ENCODE measurements around the gene ZPR1.
"Not testable (repeated sequence)": the region's sequence is repeated elsewhere in the genome, so short reads cannot be mapped to it uniquely, and the experiment has no call there.

ZPR1 gene

GRCh38 chr11:116808262-116809175 lies 20.7 kb upstream of the ZPR1 start:
- no peaks in the 10 kb centered on the region for H3K27me3 ChIP-seq (ENCODE audit: insufficient read depth, low read depth, severe bottlenecking)
- no peaks in the 10 kb centered on the region for H3K9me3 ChIP-seq (ENCODE audit: severe bottlenecking)
- TF ChIP-seq CTCF (IDR thresholded peaks at IDR 0.05; ENCODE audit: low read depth, low read length): no peak
- no peak overlapping the region for H3K4me3 ChIP-seq (ENCODE audit: low read depth, low read length)
- H3K36me3 ChIP-seq: no peaks in the 10 kb centered on the region
- no peak overlapping the region for H3K27ac ChIP-seq
- no peak for DNase-seq

GRCh38 chr11:116807601-116808261 lies 19.9 kb upstream of the ZPR1 start:
- no peak for DNase-seq
- no peak overlapping the region for H3K27ac ChIP-seq

GRCh38 chr11:116804001-116804400 lies 16.2 kb upstream of the ZPR1 start:
- no peak for TF ChIP-seq CTCF (IDR thresholded peaks at IDR 0.05; ENCODE audit: low read depth, low read length)
- H3K27me3 ChIP-seq (ENCODE audit: insufficient read depth, low read depth, severe bottlenecking): no peaks in the 10 kb centered on the region
- no peak overlapping the region for H3K4me3 ChIP-seq (ENCODE audit: low read depth, low read length)
- no peak for DNase-seq
- no peaks in the 10 kb centered on the region for H3K9me3 ChIP-seq (ENCODE audit: severe bottlenecking)
- no peak overlapping the region for H3K27ac ChIP-seq
- no peaks in the 10 kb centered on the region for H3K36me3 ChIP-seq

More at GRCh38 chr11:116807601-116808261, 19.9 kb upstream of the ZPR1 start:
- no peak for TF ChIP-seq CTCF (IDR thresholded peaks at IDR 0.05; ENCODE audit: low read depth, low read length)
- Histone ChIP-seq H3K4me3 (ENCODE audit: low read depth, low read length) (no peak overlapping the region), H3K27me3 (ENCODE audit: insufficient read depth, low read depth, severe bottlenecking) (no peaks in the 10 kb centered on the region), H3K9me3 (ENCODE audit: severe bottlenecking) (no peaks in the 10 kb centered on the region), H3K36me3 (no peaks in the 10 kb centered on the region)

- not testable (repeated sequence) for H3K27me3 ChIP-seq (ENCODE audit: insufficient read depth, low read depth, severe bottlenecking); H3K36me3 ChIP-seq; H3K27ac ChIP-seq; H3K4me3 ChIP-seq (ENCODE audit: low read depth, low read length); H3K9me3 ChIP-seq (ENCODE audit: severe bottlenecking); DNase-seq
Measured at GRCh38 chr11:116801662-116802061, 13.8 kb upstream of the ZPR1 start.

- Histone ChIP-seq H3K27me3 (ENCODE audit: insufficient read depth, low read depth, severe bottlenecking) (no peaks in the 10 kb centered on the region), H3K9me3 (ENCODE audit: severe bottlenecking) (no peaks in the 10 kb centered on the region), H3K27ac (no peak overlapping the region), H3K4me3 (ENCODE audit: low read depth, low read length) (no peak overlapping the region), H3K36me3 (no peaks in the 10 kb centered on the region)
- no peak for DNase-seq
- TF ChIP-seq CTCF (IDR thresholded peaks at IDR 0.05; ENCODE audit: low read depth, low read length): no peak
Measured at GRCh38 chr11:116800610-116801009, 12.8 kb upstream of the ZPR1 start.

- H3K27me3 ChIP-seq (ENCODE audit: insufficient read depth, low read depth, severe bottlenecking): no peaks in the 10 kb centered on the region
- H3K4me3 ChIP-seq (ENCODE audit: low read depth, low read length): no peak overlapping the region
- no peak overlapping the region for H3K27ac ChIP-seq
- no peak for DNase-seq
- H3K9me3 ChIP-seq (ENCODE audit: severe bottlenecking): no peaks in the 10 kb centered on the region
- no peaks in the 10 kb centered on the region for H3K36me3 ChIP-seq
- TF ChIP-seq CTCF (IDR thresholded peaks at IDR 0.05; ENCODE audit: low read depth, low read length): no peak
Measured at GRCh38 chr11:116798368-116798767, 10.5 kb upstream of the ZPR1 start.

Measured in WERI-Rb-1 (cell line).